ENCODE measurements around the gene NMS.
"Not testable (repeated sequence)": the region's sequence is repeated elsewhere in the genome, so short reads cannot be mapped to it uniquely, and the experiment has no call there.

Gene NMS

GRCh38 chr2:100470182-100470581 lies at the start of gene NMS:
NMS (plus strand) TSS chr2:100470482; CDS start chr2:100470489, 7 bp downstream.
- no peak for DNase-seq (ENCODE audit: low spot score)

- peak; percentile 46 for DNase-seq (ENCODE audit: low spot score)
Measured at GRCh38 chr2:100422320-100423055, 47.8 kb upstream of the NMS start.

GRCh38 chr2:100423631-100424030 lies 46.7 kb upstream of the NMS start:
- no peak for DNase-seq (ENCODE audit: low spot score)

- no peak for DNase-seq (ENCODE audit: low spot score)
Measured at GRCh38 chr2:100424277-100424875, 45.9 kb upstream of the NMS start.

GRCh38 chr2:100425107-100425506 lies 45.2 kb upstream of the NMS start:
- DNase-seq (ENCODE audit: low spot score) = no peak

- DNase-seq (ENCODE audit: low spot score) = no peak
Measured at GRCh38 chr2:100425573-100426383, 44.5 kb upstream of the NMS start.

- no peak for DNase-seq (ENCODE audit: low spot score)
Measured at GRCh38 chr2:100426384-100426720, 43.9 kb upstream of the NMS start.

GRCh38 chr2:100427111-100427510 lies 43.2 kb upstream of the NMS start:
- no peak for DNase-seq (ENCODE audit: low spot score)

GRCh38 chr2:100427627-100428258 lies 42.5 kb upstream of the NMS start:
- peak; percentile 68 for DNase-seq (ENCODE audit: low spot score)

GRCh38 chr2:100429726-100430125 lies 40.6 kb upstream of the NMS start:
- no peak for DNase-seq (ENCODE audit: low spot score)

- no peak for DNase-seq (ENCODE audit: low spot score)
Measured at GRCh38 chr2:100437751-100438150, 32.5 kb upstream of the NMS start.

GRCh38 chr2:100446696-100447095 lies 23.6 kb upstream of the NMS start:
- DNase-seq (ENCODE audit: low spot score) = no peak

- no peak for DNase-seq (ENCODE audit: low spot score)
Measured at GRCh38 chr2:100451092-100451491, 19.2 kb upstream of the NMS start.

- DNase-seq (ENCODE audit: low spot score) = no peak
Measured at GRCh38 chr2:100451734-100452133, 18.5 kb upstream of the NMS start.

GRCh38 chr2:100453853-100454252 lies 16.4 kb upstream of the NMS start:
- no peak for DNase-seq (ENCODE audit: low spot score)

- DNase-seq (ENCODE audit: low spot score) = not testable (repeated sequence)
Measured at GRCh38 chr2:100456357-100456756, 13.9 kb upstream of the NMS start.

- no peak for DNase-seq (ENCODE audit: low spot score)
Measured at GRCh38 chr2:100460904-100461530, 9.3 kb upstream of the NMS start.

GRCh38 chr2:100470898-100471514 lies 724 bp downstream of the NMS start:
- DNase-seq (ENCODE audit: low spot score) = peak; percentile 3

- DNase-seq (ENCODE audit: low spot score) = no peak
Measured at GRCh38 chr2:100476606-100477005, 6.3 kb downstream of the NMS start.

- peak; percentile 31 for DNase-seq (ENCODE audit: low spot score)
Measured at GRCh38 chr2:100482741-100483140, 12.5 kb downstream of the NMS start.

- DNase-seq (ENCODE audit: low spot score) = no peak
Measured at GRCh38 chr2:100483895-100484294, 13.6 kb downstream of the NMS start.

GRCh38 chr2:100484390-100484789 lies 14.1 kb downstream of the NMS start:
- no peak for DNase-seq (ENCODE audit: low spot score)

Data from globus pallidus (tissue), 1 donor.